Spleen (tissue), 11 donors: ENCODE measurements around the gene SCIN. TPM values are rescaled to one million over a fixed set of nuclear protein-coding genes. Genes with fewer than 3 reads are reported as not detected.

Experiments used
- DNase-seq: peaks from one replicate; pipeline ENCODE4 v3.0.0-alpha.2; 2020
- H3K27ac ChIP-seq, 8 donors: fragments of 200-600 bp; sonication (generic) in 7 of 8; 1 replicate in 4 of 8; 2 replicates in 4 of 8; pipeline versions ENCODE4 v1.5.0 to v1.8.0; 2016 to 2021; ENCODE audit warnings: inconsistent platforms in 4 of 8, mild to moderate bottlenecking in 4 of 8, moderate library complexity in 1 of 8
- H3K27me3 ChIP-seq, 7 donors: fragments of 200-600 bp; sonication (generic) in 6 of 7; replicated peaks in 1 of 7; 1 replicate in 4 of 7; 2 replicates in 3 of 7; pipeline versions ENCODE4 v1.5.0 to v1.8.0; 2016 to 2021; ENCODE audit warnings: inconsistent platforms in 3 of 7, mild to moderate bottlenecking in 1 of 7
- H3K36me3 ChIP-seq, 6 donors: fragments of 200-600 bp; sonication (generic) in 5 of 6; 1 replicate in 4 of 6; 2 replicates in 2 of 6; pipeline versions ENCODE4 v1.5.0 to v1.8.0; 2016 to 2021; ENCODE audit warnings: inconsistent platforms in 2 of 6
- H3K4me1 ChIP-seq, 6 donors: fragments of 200-600 bp; sonication (generic) in 5 of 6; 1 replicate in 3 of 6; 2 replicates in 3 of 6; pipeline versions ENCODE4 v1.5.0 to v1.8.0; 2016 to 2021; ENCODE audit warnings: inconsistent platforms in 3 of 6
- H3K4me3 ChIP-seq, 8 donors: fragments of 200-600 bp; sonication (generic) in 7 of 8; 1 replicate in 4 of 8; 2 replicates in 4 of 8; pipeline versions ENCODE4 v1.5.0 to v1.8.0; 2016 to 2021; ENCODE audit warnings: inconsistent platforms in 4 of 8, mild to moderate bottlenecking in 4 of 8, moderate library complexity in 2 of 8
- H3K9me3 ChIP-seq, 8 donors: fragments of 200-600 bp; sonication (generic) in 7 of 8; 1 replicate in 4 of 8; 2 replicates in 4 of 8; pipeline versions ENCODE4 v1.5.0 to v1.8.0; 2016 to 2021; ENCODE audit warnings: inconsistent platforms in 4 of 8
- POLR2A ChIP-seq, 3 donors: fragments of 450-650 bp; IDR thresholded peaks; one replicate each; pipeline ENCODE4 v1.5.1; 2017; ENCODE audit warnings: antibody characterized with exemption in 3 of 3, mild to moderate bottlenecking in 1 of 3
- POLR2AphosphoS5 ChIP-seq, 3 donors: sonication (generic); formaldehyde crosslinking; IDR thresholded peaks; one replicate each; pipeline ENCODE4 v1.5.1; 2017; ENCODE audit warnings: antibody characterized with exemption in 3 of 3
- WGBS, 5 donors: extraction: QIAGEN DNeasy Blood & Tissue Kit in 3 of 5; methylation state at CpG; one replicate each; pipeline versions ENCODE4 v1.1.5 to v1.1.7; 2013 to 2018; 5-methylcytosine and 5-hydroxymethylcytosine counted together
- intact Hi-C: fragments of 100-400 bp; cut with DNase I; formaldehyde crosslinking; loops from one replicate; pipeline ENCODE4 v1.15.0; 2023; ENCODE audit warnings: low total_unique reads
- polyA plus RNA-seq, 3 donors: library from polyadenylated mRNA; stranded (reverse); fragments of 200-250 nt; gene quantifications; one replicate each; pipeline ENCODE4 v1.2.1, GENCODE V29; 2013
- total RNA-seq, 7 donors: library from RNA; depleted of rRNA in 3 of 7; stranded (reverse); fragments of >200 nt in 3 of 7; fragmentation: NEBNext Ultra II Directional in 4 of 7; extraction: Animal tissue kit (Norgen Biotek cat#: 25700) in 4 of 7; gene quantifications; one replicate each; pipeline versions ENCODE4 v1.1.0 to v1.2.1, GENCODE V29; 2016 to 2021
- TF ChIP-seq, protein P1 (sequence below), 11 experiments: fragments of 200-600 bp in 7 of 11; fragments of 450-650 bp in 4 of 11; sonication (generic) in 4 of 11; IDR thresholded peaks in 8 of 11; conservative IDR thresholded peaks in 3 of 11; 1 replicate in 7 of 11; 2 replicates in 4 of 11; pipeline versions ENCODE4 v1.4.0 to v1.8.0; 2016 to 2021; ENCODE audit warnings: antibody characterized with exemption in 11 of 11, inconsistent platforms in 4 of 11, mild to moderate bottlenecking in 1 of 11
- donor health status: healthy with polysubstance abuse.
- donor health status: DM: no; HTN: no; CAD: no; lungs with moderate emphysema.
- donor health status: DM: no; HTN: no; CAD: no.
- donor health status: Bipolar disorder and iron deficiency.
- donor health status: healthy.
- donor health status: DM: no; HTN: no; CAD: no.
- donor health status: DM: yes; HTN: yes; CAD: no.

The SCIN gene
- total and polyA plus RNA-seq, 10 donors: 0.07 to 1.4 (median 0.27) TPM; not detected in 1

DNA sequence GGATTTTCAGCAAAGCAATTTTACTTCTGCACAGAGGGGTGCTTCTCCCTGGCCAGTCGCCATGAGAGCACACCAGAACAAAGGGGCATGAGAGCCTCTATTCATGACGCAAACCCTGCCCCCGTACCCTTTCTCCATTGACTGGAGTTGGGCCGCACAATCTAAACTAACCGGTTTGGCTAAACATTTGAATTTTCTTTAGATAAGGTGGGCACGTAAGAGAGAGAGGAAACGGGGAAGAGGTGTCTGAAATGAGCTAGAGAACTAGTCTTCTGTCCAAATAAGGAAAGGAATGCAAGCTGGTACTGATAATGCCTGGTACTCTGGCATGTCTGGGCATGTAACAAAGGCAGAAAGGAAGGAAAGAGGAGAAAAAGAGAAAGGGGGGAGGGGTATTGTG lies 13.2 kb upstream of the SCIN start:
- Histone ChIP-seq H3K36me3 (no peaks in the 10 kb centered on the region), H3K4me3 (no peak overlapping the region), H3K27ac (no peak overlapping the region), H3K9me3 (peaks cover 0 to 11% (median 0%) of the 10 kb centered on the region in 8 donors), H3K27me3 (no peaks in the 10 kb centered on the region), H3K4me1 (no peaks in the 10 kb centered on the region)
- no peak for TF ChIP-seq POLR2A (IDR thresholded peaks at IDR 0.05)
- TF ChIP-seq, protein P1, sequence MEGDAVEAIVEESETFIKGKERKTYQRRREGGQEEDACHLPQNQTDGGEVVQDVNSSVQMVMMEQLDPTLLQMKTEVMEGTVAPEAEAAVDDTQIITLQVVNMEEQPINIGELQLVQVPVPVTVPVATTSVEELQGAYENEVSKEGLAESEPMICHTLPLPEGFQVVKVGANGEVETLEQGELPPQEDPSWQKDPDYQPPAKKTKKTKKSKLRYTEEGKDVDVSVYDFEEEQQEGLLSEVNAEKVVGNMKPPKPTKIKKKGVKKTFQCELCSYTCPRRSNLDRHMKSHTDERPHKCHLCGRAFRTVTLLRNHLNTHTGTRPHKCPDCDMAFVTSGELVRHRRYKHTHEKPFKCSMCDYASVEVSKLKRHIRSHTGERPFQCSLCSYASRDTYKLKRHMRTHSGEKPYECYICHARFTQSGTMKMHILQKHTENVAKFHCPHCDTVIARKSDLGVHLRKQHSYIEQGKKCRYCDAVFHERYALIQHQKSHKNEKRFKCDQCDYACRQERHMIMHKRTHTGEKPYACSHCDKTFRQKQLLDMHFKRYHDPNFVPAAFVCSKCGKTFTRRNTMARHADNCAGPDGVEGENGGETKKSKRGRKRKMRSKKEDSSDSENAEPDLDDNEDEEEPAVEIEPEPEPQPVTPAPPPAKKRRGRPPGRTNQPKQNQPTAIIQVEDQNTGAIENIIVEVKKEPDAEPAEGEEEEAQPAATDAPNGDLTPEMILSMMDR (IDR thresholded peaks at IDR 0.05 in 8 of 11, conservative IDR thresholded peaks at IDR 0.05 in 3 of 11): no peak
- intact Hi-C loops: no loop called here
- WGBS, 5 donors: 81 to 95% (median 87%) methylated on average over 7 of the region's 7 CpGs
- no peak for DNase-seq

DNA sequence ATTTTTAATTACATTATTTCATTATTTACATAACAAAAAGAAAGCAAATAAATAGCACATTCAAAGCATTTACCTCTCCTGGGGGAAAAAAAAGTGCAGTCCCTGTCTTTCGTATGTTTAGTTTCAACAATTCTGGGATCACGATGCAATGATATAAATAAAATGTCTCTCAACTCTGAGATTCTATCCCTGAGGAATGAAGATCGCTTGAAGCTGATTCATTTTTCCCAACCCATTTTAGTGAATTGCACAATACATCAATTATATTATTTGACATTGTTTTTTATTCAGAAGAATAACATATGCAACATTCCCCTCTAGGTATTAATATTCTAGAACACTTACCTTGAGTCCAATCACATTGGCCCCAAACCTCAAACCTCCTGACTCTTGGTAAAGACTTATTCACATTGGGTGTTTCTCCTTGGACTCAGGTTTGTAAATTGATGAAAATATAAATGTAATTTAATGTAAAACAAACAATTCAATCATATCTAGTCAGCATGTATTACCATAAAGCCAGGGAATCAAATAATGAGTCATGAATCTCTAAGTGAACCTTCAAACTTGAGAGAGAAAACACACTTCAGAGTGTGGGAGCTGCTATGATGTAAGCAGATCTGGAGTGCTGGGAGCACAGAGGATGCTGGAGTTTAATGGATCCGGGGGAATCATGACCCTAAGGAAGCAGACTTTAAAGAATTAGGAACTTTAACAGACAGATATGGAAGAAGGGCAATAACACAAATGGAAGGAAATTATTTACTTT lies 5.3 kb upstream of the SCIN start:
- no peaks in the 10 kb centered on the region for H3K36me3 ChIP-seq
- WGBS, 5 donors: 82 to 90% (median 89%) methylated on average over 4 of the region's 4 CpGs
- TF ChIP-seq POLR2AphosphoS5 (IDR thresholded peaks at IDR 0.05) (no peak), POLR2A (IDR thresholded peaks at IDR 0.05) (no peak)
- TF ChIP-seq, protein P1 (IDR thresholded peaks at IDR 0.05 in 8 of 11, conservative IDR thresholded peaks at IDR 0.05 in 3 of 11): no peak
- peaks cover 2 to 9% (median 5%) of the 10 kb centered on the region in 6 donors for H3K4me1 ChIP-seq
- peaks cover 0 to 18% (median 7%) of the 10 kb centered on the region in 7 donors for H3K27me3 ChIP-seq
- H3K9me3 ChIP-seq: no peaks in the 10 kb centered on the region
- intact Hi-C loops: no loop called here
- DNase-seq: no peak
- H3K4me3 ChIP-seq: no peak overlapping the region
- H3K27ac ChIP-seq: no peak overlapping the region

DNA sequence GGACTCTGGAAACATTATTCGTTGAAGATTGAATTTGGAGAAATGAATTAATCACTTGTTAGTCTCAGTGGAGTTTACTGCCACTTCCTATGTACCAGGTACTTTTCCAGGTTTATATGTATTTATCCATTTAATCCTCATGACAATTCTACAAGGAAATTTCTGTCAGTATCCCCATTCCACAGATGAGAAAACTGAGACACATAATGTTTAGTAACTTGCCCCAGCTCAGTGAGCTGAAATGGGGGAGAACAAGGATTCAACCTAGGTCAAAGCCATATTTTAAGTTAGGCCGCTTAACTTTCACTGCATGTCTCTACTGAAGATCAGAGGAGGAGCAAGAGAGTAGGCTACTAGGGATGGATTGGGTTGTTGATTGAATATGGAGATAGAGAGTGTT lies 4.6 kb upstream of the SCIN start:
- Histone ChIP-seq H3K27me3 (peaks cover 0 to 25% (median 14%) of the 10 kb centered on the region in 7 donors), H3K4me3 (no peak overlapping the region), H3K4me1 (peaks cover 8 to 15% (median 12%) of the 10 kb centered on the region in 6 donors), H3K27ac (no peak overlapping the region), H3K9me3 (no peaks in the 10 kb centered on the region), H3K36me3 (no peaks in the 10 kb centered on the region)
- TF ChIP-seq, protein P1 (IDR thresholded peaks at IDR 0.05 in 8 of 11, conservative IDR thresholded peaks at IDR 0.05 in 3 of 11): no peak
- TF ChIP-seq POLR2AphosphoS5 (IDR thresholded peaks at IDR 0.05): no peak
- TF ChIP-seq POLR2A (IDR thresholded peaks at IDR 0.05): no peak
- intact Hi-C loops: no loop called here
- DNase-seq: no peak
- 79 to 96% (median 91%) methylated on average over 2 of the region's 2 CpGs for WGBS, 5 donors

DNA sequence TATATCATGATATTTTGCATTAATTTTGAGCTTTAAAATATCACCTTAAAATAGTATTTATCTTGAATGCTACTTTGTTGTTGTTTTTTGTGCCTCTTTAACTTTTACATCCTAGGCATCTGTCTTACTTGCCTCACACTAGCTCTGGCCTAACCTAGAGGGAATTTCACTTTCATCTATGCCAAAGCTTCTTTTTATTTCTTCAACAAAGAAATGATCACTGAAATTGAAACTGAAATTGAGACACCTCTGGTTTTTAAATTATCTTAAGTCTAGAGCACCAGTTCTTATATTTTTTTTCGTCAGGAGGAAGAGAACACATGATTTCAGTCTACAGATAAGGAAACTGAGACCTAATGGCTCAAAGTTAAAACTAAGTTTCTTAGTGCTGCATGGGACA lies 3.5 kb upstream of the SCIN start:
- H3K27me3 ChIP-seq: peaks cover 0 to 37% (median 24%) of the 10 kb centered on the region in 7 donors
- no peak for TF ChIP-seq POLR2AphosphoS5 (IDR thresholded peaks at IDR 0.05)
- TF ChIP-seq, protein P1 (IDR thresholded peaks at IDR 0.05 in 8 of 11, conservative IDR thresholded peaks at IDR 0.05 in 3 of 11): no peak
- no peak for TF ChIP-seq POLR2A (IDR thresholded peaks at IDR 0.05)
- H3K36me3 ChIP-seq: no peaks in the 10 kb centered on the region
- DNase-seq: no peak
- no peak overlapping the region for H3K27ac ChIP-seq
- H3K9me3 ChIP-seq: no peaks in the 10 kb centered on the region
- peaks cover 10 to 20% (median 17%) of the 10 kb centered on the region in 6 donors for H3K4me1 ChIP-seq
- intact Hi-C loops: no loop called here
- WGBS, 5 donors: 33 to 51% (median 46%) methylated on average over 1 of the region's 1 CpG
- no peak overlapping the region for H3K4me3 ChIP-seq
